Measurements from ENCODE around the gene ABHD8.

DNA sequence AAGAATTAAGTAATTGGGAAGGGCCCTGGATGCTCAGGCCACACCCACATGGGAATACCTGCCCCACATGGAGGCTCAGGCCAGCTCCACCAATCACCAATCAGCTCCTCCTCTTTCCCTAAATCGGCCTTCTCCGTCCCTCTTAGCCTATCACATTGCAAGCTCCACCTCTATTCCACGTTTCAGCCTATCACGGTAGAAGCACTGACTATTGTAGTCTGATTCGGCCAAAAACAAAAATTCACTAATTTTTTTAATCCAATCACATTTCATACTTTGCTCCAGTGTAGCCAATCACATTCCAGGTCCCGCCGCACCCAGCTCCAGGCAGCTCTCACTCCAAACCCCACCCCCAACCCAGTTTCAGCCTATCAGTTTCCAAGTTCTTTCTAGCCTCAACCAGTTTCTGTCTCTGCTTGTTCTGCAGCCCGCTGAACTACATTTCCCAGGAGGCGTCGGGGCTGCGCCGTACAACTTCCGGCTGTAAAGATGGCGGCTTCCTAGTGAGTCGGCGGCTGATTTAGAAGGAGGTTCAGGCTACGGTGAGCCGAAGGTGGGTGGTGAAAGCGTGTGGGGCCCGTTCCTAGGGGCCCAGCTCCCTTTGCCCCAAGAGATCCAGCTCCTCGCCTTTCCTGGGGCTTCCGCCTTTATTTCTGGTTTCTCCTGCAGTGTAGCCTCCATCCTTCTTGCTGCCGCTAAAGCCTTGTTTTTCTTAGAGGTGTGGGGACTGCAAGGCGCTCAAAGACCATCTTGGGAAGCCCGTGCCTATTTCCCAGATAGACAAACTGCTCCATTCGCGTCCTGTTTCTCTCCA is 36.0 kb downstream of the ABHD8 start, which contains the start of gene BABAM1:
- TF ChIP-seq ZNF274 (IDR thresholded peaks at IDR 0.05; ENCODE audit: low read depth, low read length) (no peak), YY1 (IDR thresholded peaks at IDR 0.05; ENCODE audit: insufficient read depth, insufficient read length) (peak; percentile 90), SUZ12 (IDR thresholded peaks at IDR 0.05; ENCODE audit: extremely low read depth, insufficient read depth, insufficient read length) (no peak)
